DOHH2 (cell line): Measurements from ENCODE around the gene COL25A1.

Experiments
- H3F3A ChIP-seq: fragments of 200-600 bp; sonication (generic), shearing (Covaris generic); 2 replicates; pipeline ENCODE4 v1.6.0; 2016; ENCODE audit warnings: antibody characterized with exemption, mild to moderate bottlenecking; ENCODE audit not compliant: control insufficient read depth, insufficient read depth
- H3K27ac ChIP-seq: fragments of 200-600 bp; sonication (generic); 2 replicates; pipeline ENCODE4 v1.5.1; 2014; ENCODE audit warnings: low read depth, mild to moderate bottlenecking, low read length, moderate library complexity
- H3K27me3 ChIP-seq: fragments of 200-600 bp; sonication (generic); 2 replicates; pipeline ENCODE4 v1.6.1; 2014; ENCODE audit warnings: mild to moderate bottlenecking, low read length, mixed read lengths; ENCODE audit not compliant: control insufficient read depth
- H3K36me3 ChIP-seq: fragments of 200-600 bp; sonication (generic); 2 replicates; pipeline ENCODE4 v1.6.1; 2014; ENCODE audit warnings: mild to moderate bottlenecking, low read length, moderate library complexity, mixed read lengths; ENCODE audit not compliant: control insufficient read depth
- H3K4me1 ChIP-seq: fragments of 200-600 bp; sonication (generic); 2 replicates; pipeline ENCODE4 v1.6.1; 2014; ENCODE audit warnings: mild to moderate bottlenecking, low read length, mixed read lengths; ENCODE audit not compliant: control insufficient read depth
- H3K4me2 ChIP-seq: fragments of 200-600 bp; sonication (generic); 2 replicates; pipeline ENCODE4 v1.6.0; 2014; ENCODE audit warnings: mild to moderate bottlenecking, low read length, moderate library complexity
- H3K4me3 ChIP-seq: fragments of 200-600 bp; sonication (generic); 2 replicates; pipeline ENCODE4 v1.5.1; 2014; ENCODE audit warnings: mild to moderate bottlenecking, low read length, mixed read lengths
- H3K79me2 ChIP-seq: fragments of 200-600 bp; sonication (generic); 2 replicates; pipeline ENCODE4 v1.6.1; 2014; ENCODE audit warnings: mild to moderate bottlenecking, low read length, mixed read lengths; ENCODE audit not compliant: control insufficient read depth
- H3K9me2 ChIP-seq: fragments of 200-600 bp; sonication (generic); replicated peaks from 2 replicates; pipeline ENCODE4 v1.6.1; 2014; ENCODE audit warnings: mild to moderate bottlenecking, low read length, mixed read lengths; ENCODE audit not compliant: control insufficient read depth
- H3K9me3 ChIP-seq: fragments of 200-600 bp; sonication (generic); 2 replicates; pipeline ENCODE4 v1.6.1; 2014; ENCODE audit warnings: antibody characterized with exemption, low read length, mixed read lengths; ENCODE audit not compliant: control insufficient read depth, insufficient read depth
- H4K20me1 ChIP-seq: fragments of 200-600 bp; sonication (generic); 2 replicates; pipeline ENCODE4 v1.6.0; 2014; ENCODE audit warnings: low read depth, mild to moderate bottlenecking, antibody characterized with exemption, low read length, moderate library complexity; ENCODE audit not compliant: control insufficient read depth, insufficient read depth
- CTCF ChIP-seq: fragments of 200-600 bp; sonication (generic); IDR thresholded peaks from one replicate; pipeline ENCODE4 v1.5.1; 2014; ENCODE audit warnings: antibody characterized with exemption, mild to moderate bottlenecking, low read depth, low read length; ENCODE audit not compliant: poor library complexity, severe bottlenecking
- EZH2phosphoT487 ChIP-seq: fragments of 200-600 bp; sonication (generic); IDR thresholded peaks from 2 replicates; pipeline ENCODE4 v1.6.1; 2017; ENCODE audit warnings: borderline replicate concordance, mild to moderate bottlenecking, antibody characterized with exemption, low read length, moderate library complexity, mixed read lengths

COL25A1 gene

DNA sequence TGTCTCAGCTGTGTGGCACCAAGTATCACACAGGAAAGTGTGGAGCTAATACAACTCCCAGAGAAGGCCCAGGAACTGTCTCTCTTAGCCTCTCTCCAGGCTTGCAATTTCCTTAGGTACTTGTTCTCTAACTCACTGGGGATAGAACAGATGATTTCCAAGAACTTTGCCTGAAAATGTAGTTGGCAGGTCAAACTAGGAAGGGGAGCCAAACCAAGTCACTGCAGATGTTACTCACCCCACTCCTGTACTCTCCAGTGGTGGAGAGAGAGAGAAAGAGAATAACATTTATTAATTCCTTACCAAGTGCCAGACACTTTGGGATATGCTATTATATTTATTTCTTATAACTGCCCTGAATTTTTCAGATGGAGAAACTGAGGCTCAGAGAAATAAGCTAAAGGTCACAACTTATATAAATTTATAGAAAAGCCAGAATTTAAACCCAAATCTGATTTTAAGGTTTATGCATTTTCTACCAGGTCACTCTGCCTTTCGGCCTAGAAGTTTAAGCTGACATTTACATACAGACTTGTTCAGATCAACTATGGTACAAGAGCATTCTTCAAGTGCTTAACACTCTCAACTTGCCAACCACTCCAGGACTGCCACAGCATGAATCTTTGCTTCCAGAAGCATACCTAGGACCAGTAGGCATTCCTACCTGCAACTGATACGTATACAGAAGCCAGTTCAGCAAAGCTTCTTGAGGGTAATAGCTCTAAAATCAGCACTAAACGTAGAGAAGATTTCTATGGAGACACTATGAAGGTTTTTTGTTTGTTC, 291.0 kb downstream of the COL25A1 start:
- Histone ChIP-seq H3K27ac (no peak overlapping the region), H3K36me3 (no peaks in the 10 kb centered on the region), H4K20me1 (no peaks in the 10 kb centered on the region), H3K27me3 (no peaks in the 10 kb centered on the region), H3K4me2 (no peak overlapping the region), H3K9me3 (no peaks in the 10 kb centered on the region; the same call in 1 of the 2 replicates), H3K4me3 (no peak overlapping the region), H3F3A (no peaks in the 10 kb centered on the region), H3K79me2 (no peaks in the 10 kb centered on the region), H3K9me2 (no peaks in the 10 kb centered on the region), H3K4me1 (no peaks in the 10 kb centered on the region)
- TF ChIP-seq CTCF (no peak), EZH2phosphoT487 (no peak)

GRCh38 chr4:109010521-109010920, 291.9 kb downstream of the COL25A1 start:
- H3K4me1 ChIP-seq, result no peaks in the 10 kb centered on the region
- TF ChIP-seq EZH2phosphoT487, result no peak
- no peak for TF ChIP-seq CTCF

GRCh38 chr4:109009909-109010308, 292.5 kb downstream of the COL25A1 start:
- H3K27ac ChIP-seq, result no peak overlapping the region
- TF ChIP-seq CTCF (no peak), EZH2phosphoT487 (no peak)
- H3K36me3 ChIP-seq, result no peaks in the 10 kb centered on the region
- no peak overlapping the region for H3K4me3 ChIP-seq
- no peaks in the 10 kb centered on the region for H3K79me2 ChIP-seq
- H3K27me3 ChIP-seq, result no peaks in the 10 kb centered on the region
- no peaks in the 10 kb centered on the region for H3K9me3 ChIP-seq
- H3K4me2 ChIP-seq, result no peak overlapping the region
- no peaks in the 10 kb centered on the region for H4K20me1 ChIP-seq
- H3F3A ChIP-seq, result no peaks in the 10 kb centered on the region
- H3K4me1 ChIP-seq, result no peaks in the 10 kb centered on the region
- H3K9me2 ChIP-seq, result no peaks in the 10 kb centered on the region

More at GRCh38 chr4:109010521-109010920, 291.9 kb downstream of the COL25A1 start:
- H3K9me2 ChIP-seq, result no peaks in the 10 kb centered on the region
- no peaks in the 10 kb centered on the region for H3F3A ChIP-seq
- H3K27me3 ChIP-seq, result no peaks in the 10 kb centered on the region
- no peak overlapping the region for H3K4me3 ChIP-seq
- H3K36me3 ChIP-seq, result no peaks in the 10 kb centered on the region
- H3K79me2 ChIP-seq, result no peaks in the 10 kb centered on the region
- H4K20me1 ChIP-seq, result no peaks in the 10 kb centered on the region
- H3K9me3 ChIP-seq, result no peaks in the 10 kb centered on the region
- H3K27ac ChIP-seq, result no peak overlapping the region
- no peak overlapping the region for H3K4me2 ChIP-seq
